ENCODE results near the gene SLC2A13. TPM values are rescaled to one million over a fixed set of nuclear protein-coding genes. Genes with fewer than 3 reads are reported as not detected.

Gene SLC2A13
- total and polyA plus RNA-seq, 8 donors: 0.93 to 87.5 (median 4.0) TPM

- WGBS, 5 donors: 87 to 95% (median 91%) methylated on average over 4 of the region's 4 CpGs
- TF ChIP-seq EP300 (IDR thresholded peaks at IDR 0.05): no peak
- TF ChIP-seq POLR2A (IDR thresholded peaks at IDR 0.05): no peak
- TF ChIP-seq, protein P1, sequence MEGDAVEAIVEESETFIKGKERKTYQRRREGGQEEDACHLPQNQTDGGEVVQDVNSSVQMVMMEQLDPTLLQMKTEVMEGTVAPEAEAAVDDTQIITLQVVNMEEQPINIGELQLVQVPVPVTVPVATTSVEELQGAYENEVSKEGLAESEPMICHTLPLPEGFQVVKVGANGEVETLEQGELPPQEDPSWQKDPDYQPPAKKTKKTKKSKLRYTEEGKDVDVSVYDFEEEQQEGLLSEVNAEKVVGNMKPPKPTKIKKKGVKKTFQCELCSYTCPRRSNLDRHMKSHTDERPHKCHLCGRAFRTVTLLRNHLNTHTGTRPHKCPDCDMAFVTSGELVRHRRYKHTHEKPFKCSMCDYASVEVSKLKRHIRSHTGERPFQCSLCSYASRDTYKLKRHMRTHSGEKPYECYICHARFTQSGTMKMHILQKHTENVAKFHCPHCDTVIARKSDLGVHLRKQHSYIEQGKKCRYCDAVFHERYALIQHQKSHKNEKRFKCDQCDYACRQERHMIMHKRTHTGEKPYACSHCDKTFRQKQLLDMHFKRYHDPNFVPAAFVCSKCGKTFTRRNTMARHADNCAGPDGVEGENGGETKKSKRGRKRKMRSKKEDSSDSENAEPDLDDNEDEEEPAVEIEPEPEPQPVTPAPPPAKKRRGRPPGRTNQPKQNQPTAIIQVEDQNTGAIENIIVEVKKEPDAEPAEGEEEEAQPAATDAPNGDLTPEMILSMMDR (IDR thresholded peaks at IDR 0.05): no peak
- TF ChIP-seq POLR2AphosphoS5 (IDR thresholded peaks at IDR 0.05): no peak
- intact Hi-C loops (cut with DNase I; ENCODE audit: low total_unique reads): no loop called here
- Histone ChIP-seq H3K4me3 (no peak overlapping the region), H3K27ac (no peak overlapping the region), H3K4me1 (no peaks in the 10 kb centered on the region), H3K9me3 (no peaks in the 10 kb centered on the region), H3K36me3 (no peaks in the 10 kb centered on the region), H3K27me3 (no peaks in the 10 kb centered on the region)
- DNase-seq: no peak
These were observed 306.9 kb downstream of the SLC2A13 start for GRCh38 chr12:39798977-39799376.

GRCh38 chr12:39798429-39798828, 307.5 kb downstream of the SLC2A13 start:
- no peak for DNase-seq
- H3K4me1 ChIP-seq: no peaks in the 10 kb centered on the region
- no peak for TF ChIP-seq EP300 (IDR thresholded peaks at IDR 0.05)
- TF ChIP-seq, protein P1 (IDR thresholded peaks at IDR 0.05): no peak
- no peak for TF ChIP-seq POLR2AphosphoS5 (IDR thresholded peaks at IDR 0.05)
- TF ChIP-seq POLR2A (IDR thresholded peaks at IDR 0.05): no peak
- no peaks in the 10 kb centered on the region for H3K9me3 ChIP-seq
- intact Hi-C loops (cut with DNase I; ENCODE audit: low total_unique reads): no loop called here
- H3K27me3 ChIP-seq: no peaks in the 10 kb centered on the region
- WGBS, 5 donors: 84 to 90% (median 88%) methylated on average over 5 of the region's 5 CpGs
- H3K4me3 ChIP-seq: no peak overlapping the region
- H3K36me3 ChIP-seq: no peaks in the 10 kb centered on the region
- no peak overlapping the region for H3K27ac ChIP-seq

DNA sequence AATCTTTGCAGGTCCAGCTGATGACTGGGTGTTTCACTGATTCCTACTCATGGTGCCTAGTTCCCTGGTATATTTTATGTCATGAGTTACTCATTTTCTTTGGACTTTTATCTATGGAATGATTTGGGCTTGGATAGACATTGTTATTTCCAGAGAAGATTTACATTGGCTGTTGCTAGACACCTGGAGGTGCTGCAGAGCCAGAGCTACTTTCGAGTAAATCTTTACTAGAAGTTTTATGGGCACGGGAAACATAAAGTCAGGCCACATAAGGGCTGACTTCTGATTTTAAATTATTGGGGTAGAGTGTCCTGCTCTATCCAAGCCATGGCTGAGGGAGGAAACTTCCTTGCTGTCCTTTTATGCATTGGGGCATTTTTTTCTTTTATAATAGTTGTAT, 310.4 kb downstream of the SLC2A13 start:
- WGBS, 5 donors: 92 to 97% (median 96%) methylated on average over 2 of the region's 2 CpGs
- intact Hi-C loops (cut with DNase I; ENCODE audit: low total_unique reads): no loop called here
- no peak for DNase-seq

GRCh38 chr12:39792938-39793337, 312.9 kb downstream of the SLC2A13 start:
- H3K27me3 ChIP-seq: no peaks in the 10 kb centered on the region
- no peaks in the 10 kb centered on the region for H3K9me3 ChIP-seq
- WGBS, 5 donors: 83 to 94% (median 92%) methylated on average over 1 of the region's 1 CpG
- TF ChIP-seq, protein P1 (IDR thresholded peaks at IDR 0.05): no peak
- no peak for TF ChIP-seq POLR2AphosphoS5 (IDR thresholded peaks at IDR 0.05)
- DNase-seq: no peak
- no peak overlapping the region for H3K27ac ChIP-seq
- H3K4me1 ChIP-seq: no peaks in the 10 kb centered on the region
- intact Hi-C loops (cut with DNase I; ENCODE audit: low total_unique reads): no loop called here
- H3K4me3 ChIP-seq: no peak overlapping the region
- no peaks in the 10 kb centered on the region for H3K36me3 ChIP-seq

More for the DNA sequence above, 310.4 kb downstream of the SLC2A13 start:
- no peaks in the 10 kb centered on the region for H3K4me1 ChIP-seq
- no peaks in the 10 kb centered on the region for H3K36me3 ChIP-seq
- H3K27ac ChIP-seq: no peak overlapping the region
- H3K9me3 ChIP-seq: no peaks in the 10 kb centered on the region
- TF ChIP-seq POLR2A (IDR thresholded peaks at IDR 0.05) (no peak), EP300 (IDR thresholded peaks at IDR 0.05) (no peak), POLR2AphosphoS5 (IDR thresholded peaks at IDR 0.05) (no peak)
- TF ChIP-seq, protein P1 (IDR thresholded peaks at IDR 0.05): no peak
- no peaks in the 10 kb centered on the region for H3K27me3 ChIP-seq
- H3K4me3 ChIP-seq: no peak overlapping the region
